ENCODE results near the gene PLEKHA3.
"Not testable (repeated sequence)": the region's sequence is repeated elsewhere in the genome, so short reads cannot be mapped to it uniquely, and the experiment has no call there.

Gene PLEKHA3

GRCh38 chr2:178480227-178481181 lies at the start of gene PLEKHA3:
Gene PLEKHA3, plus strand, starts transcription at chr2:178480457. Its CDS starts 413 bp downstream, at chr2:178480870.
- DNase-seq (ENCODE audit: low read depth in 2 of 2), result peak; percentile 73 to 75

GRCh38 chr2:178436662-178437061 lies 43.6 kb upstream of the PLEKHA3 start:
- DNase-seq (ENCODE audit: low read depth in 2 of 2), result no peak

GRCh38 chr2:178441426-178441825 lies 38.8 kb upstream of the PLEKHA3 start:
- no peak for DNase-seq (ENCODE audit: low read depth in 2 of 2)

GRCh38 chr2:178448968-178449661 lies 31.1 kb upstream of the PLEKHA3 start:
- DNase-seq (ENCODE audit: low read depth in 2 of 2), result no peak

GRCh38 chr2:178449700-178450523 lies 30.3 kb upstream of the PLEKHA3 start:
- DNase-seq (ENCODE audit: low read depth in 2 of 2), result no peak

GRCh38 chr2:178450524-178450773 lies 29.8 kb upstream of the PLEKHA3 start:
- DNase-seq (ENCODE audit: low read depth in 2 of 2), result no peak

GRCh38 chr2:178450774-178451525 lies 29.3 kb upstream of the PLEKHA3 start, which contains the start of the genes PJVK and PRKRA:
Gene PJVK, plus strand, starts transcription at chr2:178451378. Its CDS starts 2,032 bp downstream, at chr2:178453410.
Gene PRKRA, minus strand, starts transcription at chr2:178451175. Its CDS starts 145 bp downstream, at chr2:178451030.
- peak; percentile 95 to 96 for DNase-seq (ENCODE audit: low read depth in 2 of 2)

GRCh38 chr2:178452334-178452733 lies 27.9 kb upstream of the PLEKHA3 start:
- DNase-seq (ENCODE audit: low read depth in 2 of 2), result no peak

- no peak for DNase-seq (ENCODE audit: low read depth in 2 of 2)
Observed at GRCh38 chr2:178452870-178453269, 27.4 kb upstream of the PLEKHA3 start.

GRCh38 chr2:178455947-178456346 lies 24.3 kb upstream of the PLEKHA3 start:
- DNase-seq (ENCODE audit: low read depth in 2 of 2), result no peak

GRCh38 chr2:178457390-178457886 lies 22.8 kb upstream of the PLEKHA3 start:
- no peak for DNase-seq (ENCODE audit: low read depth in 2 of 2)

- no peak for DNase-seq (ENCODE audit: low read depth in 2 of 2)
Observed at GRCh38 chr2:178469219-178469849, 10.9 kb upstream of the PLEKHA3 start.

GRCh38 chr2:178471313-178471712 lies 8.9 kb upstream of the PLEKHA3 start:
- not testable (repeated sequence) for DNase-seq (ENCODE audit: low read depth in 2 of 2)

- no peak for DNase-seq (ENCODE audit: low read depth in 2 of 2)
Observed at GRCh38 chr2:178473373-178473772, 6.9 kb upstream of the PLEKHA3 start.

GRCh38 chr2:178473931-178474330 lies 6.3 kb upstream of the PLEKHA3 start:
- no peak for DNase-seq (ENCODE audit: low read depth in 2 of 2)

- no peak for DNase-seq (ENCODE audit: low read depth in 2 of 2)
Observed at GRCh38 chr2:178474560-178474959, 5.7 kb upstream of the PLEKHA3 start.

GRCh38 chr2:178476477-178476876 lies 3.8 kb upstream of the PLEKHA3 start:
- no peak for DNase-seq (ENCODE audit: low read depth in 2 of 2)

- no peak for DNase-seq (ENCODE audit: low read depth in 2 of 2)
Observed at GRCh38 chr2:178477443-178478129, 2.7 kb upstream of the PLEKHA3 start.

GRCh38 chr2:178478130-178478438 lies 2.2 kb upstream of the PLEKHA3 start:
- no peak for DNase-seq (ENCODE audit: low read depth in 2 of 2)
